NCI-H526 (cell line): Measurements from ENCODE around the gene RHOJ.
"Not testable (repeated sequence)": the region's sequence is repeated elsewhere in the genome, so short reads cannot be mapped to it uniquely, and the experiment has no call there.

Source experiments
- DNase-seq, 2 experiments: peaks; one replicate each; lab custom pipeline; 2025; lab: John Stamatoyannopoulos, UW

The RHOJ gene

GRCh38 chr14:63204407-63205043 is at the start of gene RHOJ:
Gene RHOJ (plus strand): TSS chr14:63204443. CDS start chr14:63204870, 427 bp downstream.
- no peak for DNase-seq

- no peak for DNase-seq
Measured at GRCh38 chr14:63155511-63156185, 48.6 kb upstream of the RHOJ start.

GRCh38 chr14:63157195-63157594 is 47.0 kb upstream of the RHOJ start:
- DNase-seq = no peak

GRCh38 chr14:63163306-63163705 is 40.9 kb upstream of the RHOJ start:
- DNase-seq = no peak

- DNase-seq = no peak
Measured at GRCh38 chr14:63164108-63164683, 40.0 kb upstream of the RHOJ start.

- not testable (repeated sequence) for DNase-seq
Measured at GRCh38 chr14:63165267-63165666, 39.0 kb upstream of the RHOJ start.

- DNase-seq = no peak
Measured at GRCh38 chr14:63167044-63167443, 37.2 kb upstream of the RHOJ start.

GRCh38 chr14:63174760-63175191 is 29.5 kb upstream of the RHOJ start:
- DNase-seq = peak; percentile 1 to 27

GRCh38 chr14:63175531-63175930 is 28.7 kb upstream of the RHOJ start:
- DNase-seq = no peak

- no peak for DNase-seq
Measured at GRCh38 chr14:63178912-63179311, 25.3 kb upstream of the RHOJ start.

GRCh38 chr14:63179383-63179782 is 24.9 kb upstream of the RHOJ start:
- DNase-seq = no peak

- DNase-seq = no peak
Measured at GRCh38 chr14:63180011-63180410, 24.2 kb upstream of the RHOJ start.

GRCh38 chr14:63182968-63183367 is 21.3 kb upstream of the RHOJ start:
- no peak for DNase-seq

- no peak for DNase-seq
Measured at GRCh38 chr14:63186453-63186852, 17.8 kb upstream of the RHOJ start.

GRCh38 chr14:63191211-63191610 is 13.0 kb upstream of the RHOJ start:
- DNase-seq = no peak

GRCh38 chr14:63192085-63192484 is 12.2 kb upstream of the RHOJ start:
- no peak for DNase-seq

- no peak for DNase-seq
Measured at GRCh38 chr14:63193236-63193635, 11.0 kb upstream of the RHOJ start.

GRCh38 chr14:63200035-63200740 is 4.1 kb upstream of the RHOJ start:
- no peak for DNase-seq

- DNase-seq = no peak
Measured at GRCh38 chr14:63200767-63201166, 3.5 kb upstream of the RHOJ start.

- no peak for DNase-seq
Measured at GRCh38 chr14:63203015-63203414, 1.2 kb upstream of the RHOJ start.

- DNase-seq = peak in 1 of 2 experiments; percentile 8
Measured at GRCh38 chr14:63203618-63204406, 431 bp upstream of the RHOJ start.

- DNase-seq = no peak
Measured at GRCh38 chr14:63205044-63205575, 867 bp downstream of the RHOJ start.
